TTC549 (cell line): ENCODE results near the gene MAD2L1BP.

Source experiments
- FAIRE-seq: peaks from 2 replicates; lab custom pipeline; 2012; peaks lifted over from hg19 to GRCh38; lab: Jason Lieb, UNC

The MAD2L1BP gene

GRCh38 chr6:43667245-43668150, 31.9 kb downstream of the MAD2L1BP start:
- no peak for FAIRE-seq

GRCh38 chr6:43668151-43669028, 32.8 kb downstream of the MAD2L1BP start:
- no peak for FAIRE-seq

GRCh38 chr6:43669050-43669921, 33.6 kb downstream of the MAD2L1BP start:
- FAIRE-seq: no peak

- no peak for FAIRE-seq
Measured at GRCh38 chr6:43669922-43670622, 34.4 kb downstream of the MAD2L1BP start.

- no peak for FAIRE-seq
Measured at GRCh38 chr6:43670623-43670986, 35.0 kb downstream of the MAD2L1BP start.

GRCh38 chr6:43671011-43671800, 35.6 kb downstream of the MAD2L1BP start:
- FAIRE-seq: no peak

DNA sequence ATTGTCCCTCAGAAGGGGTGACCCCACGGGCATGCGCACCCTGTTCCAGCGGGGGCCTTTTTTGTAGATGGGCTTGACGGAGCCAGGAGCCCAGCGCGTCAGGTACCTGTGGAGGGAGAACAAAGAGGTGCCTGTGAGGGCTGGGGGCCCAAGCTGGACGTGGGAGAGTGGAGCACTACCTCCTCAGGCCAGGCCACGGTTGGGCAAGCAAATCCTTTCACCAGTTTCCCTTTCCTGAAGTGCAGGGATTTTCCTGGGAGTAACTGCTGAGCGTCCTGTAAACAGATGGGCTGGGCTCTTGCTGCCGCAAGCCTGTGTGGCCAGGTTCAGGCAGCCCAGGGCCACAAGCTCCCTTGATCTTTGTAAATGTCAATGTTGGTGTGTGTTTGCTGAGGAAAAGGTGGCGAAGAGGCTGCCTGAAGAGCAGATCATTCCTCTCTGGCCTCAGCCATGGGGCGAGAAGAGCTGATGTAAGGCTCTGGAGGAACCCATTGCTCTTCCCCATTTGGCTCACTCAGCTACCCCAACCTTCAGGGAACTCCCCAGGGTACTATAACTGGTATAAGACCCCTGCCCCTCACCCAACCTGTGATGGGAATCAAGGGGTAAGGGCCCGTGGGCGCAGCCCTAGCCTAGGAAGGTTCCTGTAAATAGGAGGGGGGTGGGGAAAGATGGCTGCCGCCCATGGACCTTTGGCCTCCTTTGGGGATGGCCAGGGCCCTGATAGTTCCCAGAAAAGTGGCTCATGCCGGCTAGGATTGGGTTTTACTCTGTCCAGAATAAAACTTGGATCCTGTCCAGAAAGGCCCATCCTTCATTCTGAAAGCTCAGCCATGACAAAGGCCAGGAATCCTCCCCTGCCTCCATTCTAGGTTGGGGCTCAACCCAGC, 36.4 kb downstream of the MAD2L1BP start:
- no peak for FAIRE-seq

DNA sequence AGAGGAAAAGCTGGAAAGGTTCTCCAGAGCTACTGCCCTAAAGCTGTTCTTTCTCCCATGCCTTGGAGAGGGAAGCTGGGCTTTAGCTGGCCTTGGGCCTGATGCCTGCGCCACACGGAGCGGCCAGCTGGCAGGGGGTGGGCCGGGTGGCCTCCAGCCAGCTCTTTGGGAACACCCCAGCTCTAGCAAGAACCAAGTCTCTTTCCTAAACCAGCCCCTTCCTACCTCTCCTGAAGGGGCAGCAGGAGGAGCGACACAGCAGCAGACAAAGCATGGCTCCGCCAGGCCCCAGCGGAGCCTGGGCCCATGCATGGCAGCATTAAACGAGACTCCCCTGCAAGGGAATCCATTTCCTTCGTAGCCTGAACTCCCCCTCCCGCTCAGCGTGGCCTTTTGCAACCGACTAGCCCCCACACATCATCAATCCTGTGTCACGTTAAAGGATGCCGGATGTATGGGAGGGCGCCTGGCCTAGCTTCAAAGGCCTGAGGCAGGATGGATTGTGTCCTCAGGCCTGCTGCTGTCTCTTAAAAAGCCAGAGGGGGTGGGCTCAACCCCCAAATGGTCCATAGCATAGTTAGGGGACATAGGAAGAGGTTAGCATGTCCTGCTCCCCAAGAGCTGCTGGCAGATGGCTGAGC, 37.9 kb downstream of the MAD2L1BP start:
- FAIRE-seq: no peak

DNA sequence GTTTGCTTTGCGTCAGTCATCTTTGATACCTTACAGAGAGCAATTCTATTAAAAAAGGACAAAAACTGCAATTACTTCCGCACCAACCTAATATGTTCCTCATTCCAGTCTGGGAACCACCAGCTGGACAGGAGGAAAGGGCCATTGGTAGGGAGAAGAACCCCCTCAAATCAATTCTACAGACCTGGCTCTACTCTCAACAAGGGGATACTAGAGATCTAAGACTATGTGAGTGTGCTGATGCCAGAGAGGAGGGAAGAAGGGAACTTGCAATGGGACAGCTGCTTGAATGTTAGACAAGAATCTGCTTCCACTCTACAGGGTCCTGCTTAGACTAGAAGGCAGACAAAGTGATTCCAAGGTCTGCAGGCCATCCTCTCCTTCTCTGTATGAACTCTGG, 38.7 kb downstream of the MAD2L1BP start:
- FAIRE-seq: no peak

DNA sequence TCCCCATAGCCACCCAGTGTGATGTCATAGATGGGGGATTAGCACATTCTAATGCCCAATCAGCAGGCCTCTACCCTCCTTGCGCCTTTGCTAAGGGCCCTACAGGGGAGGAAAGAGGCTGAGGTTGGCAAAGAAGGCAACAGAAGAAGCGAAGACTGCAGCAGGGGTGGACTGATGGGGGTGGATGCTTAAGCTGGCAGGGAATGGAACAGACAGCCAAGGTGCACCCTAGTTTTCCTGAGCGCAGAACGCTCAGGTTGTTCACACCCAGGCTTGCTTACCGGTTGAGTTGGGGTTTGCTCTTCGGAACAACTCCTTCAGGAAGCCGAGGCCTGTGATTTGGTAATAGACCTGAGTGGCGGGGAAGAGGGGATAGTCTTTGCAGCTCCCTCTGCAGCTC, 39.3 kb downstream of the MAD2L1BP start:
- FAIRE-seq: no peak

DNA sequence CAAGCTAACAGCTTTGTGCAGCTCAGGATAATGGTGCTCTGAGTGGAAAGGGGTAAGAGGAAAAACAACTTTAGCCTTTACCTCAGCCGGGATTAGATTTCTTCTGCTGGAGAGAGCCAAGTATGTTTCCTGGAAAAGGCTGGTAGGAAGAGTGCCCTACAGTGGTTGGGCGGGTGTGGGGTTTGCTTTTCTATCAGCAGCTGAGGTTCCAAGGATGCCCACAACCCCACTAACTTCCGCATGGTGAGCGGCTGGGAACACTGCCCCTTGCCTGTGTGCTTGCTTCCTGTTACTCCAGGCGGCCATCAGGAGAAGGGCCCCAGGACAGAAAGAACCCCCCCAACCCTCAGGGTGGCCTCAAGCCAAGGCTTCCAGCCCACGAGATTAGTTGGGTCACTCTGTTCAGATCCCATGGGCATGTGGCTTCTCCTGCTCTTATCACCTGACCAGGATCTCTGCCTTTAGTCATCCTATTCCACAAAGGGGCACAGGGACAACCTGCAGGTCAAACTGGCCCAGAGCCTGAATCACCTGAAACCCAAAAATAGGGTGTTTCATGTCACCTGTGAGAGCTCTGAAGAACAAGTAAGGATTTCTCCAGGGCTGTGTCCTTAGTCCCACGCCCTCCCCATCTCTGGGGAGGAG, 41.4 kb downstream of the MAD2L1BP start:
- FAIRE-seq: no peak

DNA sequence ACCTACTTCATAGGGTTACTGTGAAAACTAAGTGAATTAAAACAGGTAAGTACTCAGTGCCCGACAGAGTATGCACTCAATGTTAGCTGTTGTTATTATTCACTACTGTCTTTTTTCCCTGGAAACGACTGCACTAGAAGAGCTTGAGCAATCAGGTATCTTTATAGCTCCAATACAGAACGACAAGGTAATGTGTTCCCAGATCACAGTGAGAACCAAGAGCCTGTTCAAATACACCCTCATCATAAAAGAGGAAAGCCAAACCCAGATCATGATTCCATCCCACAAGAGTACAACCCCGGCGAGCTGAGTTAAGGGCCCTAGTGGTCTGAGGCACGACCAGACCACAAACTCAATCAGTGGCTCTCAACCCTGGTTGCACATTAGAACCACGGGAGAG, 42.1 kb downstream of the MAD2L1BP start:
- no peak for FAIRE-seq

GRCh38 chr6:43678341-43678740, 42.7 kb downstream of the MAD2L1BP start:
- no peak for FAIRE-seq

DNA sequence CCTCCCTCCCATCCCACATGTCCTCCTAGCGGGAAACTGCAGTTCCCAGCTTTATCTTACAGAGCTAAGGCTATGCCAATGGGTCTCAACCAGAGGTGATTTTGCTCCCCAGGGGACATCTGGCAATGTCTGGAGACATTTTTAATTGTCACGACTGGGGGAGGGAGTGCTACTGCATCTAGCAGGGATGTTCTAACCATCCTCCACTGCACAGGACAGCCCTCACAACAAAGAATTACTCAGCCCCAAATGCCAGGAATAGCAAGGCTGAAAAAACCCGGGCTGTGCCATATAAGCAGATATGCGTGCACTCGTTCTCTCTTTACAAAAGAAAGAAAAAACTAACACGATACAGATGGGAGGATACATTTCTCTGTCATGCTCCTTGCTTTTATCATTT, 43.4 kb downstream of the MAD2L1BP start:
- FAIRE-seq: no peak

DNA sequence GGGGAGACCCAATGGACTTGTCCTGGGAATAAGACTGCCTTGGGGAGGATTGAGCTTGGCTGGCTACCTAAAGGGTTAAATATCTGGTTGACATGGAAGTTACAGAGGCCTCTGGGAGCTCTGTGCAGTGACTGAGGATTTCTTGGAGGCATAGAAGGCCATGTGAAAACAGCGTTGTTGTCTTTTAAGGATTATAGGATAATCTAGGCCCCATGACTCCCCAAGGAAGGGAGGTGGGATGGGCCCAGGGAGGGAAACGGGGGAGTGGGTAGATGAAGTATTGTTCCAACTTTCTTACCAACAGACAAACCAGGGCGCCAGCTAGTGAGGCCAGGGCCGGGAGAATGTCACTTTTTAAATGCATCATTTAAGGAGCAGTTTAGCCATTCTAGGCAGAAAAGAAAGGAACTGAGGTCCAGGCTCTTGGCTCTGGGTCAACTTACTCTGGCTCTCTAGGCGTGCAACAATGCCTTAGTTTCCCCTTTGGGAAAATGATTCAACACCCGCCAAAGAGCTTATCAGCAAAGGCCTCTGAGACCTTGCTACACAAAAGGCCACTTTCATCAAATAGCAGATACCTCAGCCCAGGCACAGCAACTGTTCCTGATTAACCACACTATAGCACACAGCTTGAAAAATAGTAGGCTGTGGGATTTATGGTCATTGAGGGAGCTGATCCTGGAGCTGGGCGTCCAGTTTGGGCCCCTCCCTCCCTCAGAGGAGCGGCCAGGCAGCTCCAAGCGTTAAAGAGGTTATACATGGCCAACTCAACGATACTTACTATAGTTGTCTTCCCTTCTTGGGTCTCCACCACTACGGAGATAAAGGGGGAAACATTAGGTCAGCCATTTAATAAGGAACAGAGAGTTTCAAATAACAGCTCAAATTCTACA, 44.9 kb downstream of the MAD2L1BP start:
- FAIRE-seq: no peak

DNA sequence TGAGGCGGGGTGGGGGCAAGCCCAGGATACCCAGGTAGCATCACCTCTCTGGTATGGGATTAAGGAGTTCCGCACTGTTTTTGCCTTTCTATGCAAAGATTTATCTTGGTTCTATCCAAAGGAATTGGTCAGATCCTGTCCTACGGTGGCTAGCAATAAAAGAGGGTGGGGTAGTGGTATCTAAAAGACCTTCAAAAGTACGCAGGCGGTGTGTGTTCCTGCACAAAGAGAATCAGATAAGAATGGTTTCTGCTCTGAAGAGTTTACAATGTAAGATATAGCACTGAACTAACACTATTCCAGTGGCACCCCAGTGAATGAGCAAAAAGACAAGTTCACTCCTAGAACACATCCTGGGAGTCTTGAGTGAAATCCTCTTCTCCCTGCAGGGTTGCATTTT, 45.7 kb downstream of the MAD2L1BP start:
- FAIRE-seq: no peak

GRCh38 chr6:43682724-43683429, 47.2 kb downstream of the MAD2L1BP start:
- FAIRE-seq: no peak
